Hematopoietic multipotent progenitor cell (in vitro differentiated cells): Measurements from ENCODE around the gene RCOR1. TPM values are rescaled to one million over a fixed set of nuclear protein-coding genes. Genes with fewer than 3 reads are reported as not detected.

Source experiments
- DNase-seq, 3 donors: peaks; one replicate each; pipeline ENCODE4 v3.0.0-alpha.2; 2011 to 2015; ENCODE audit warnings: low read depth in 2 of 3, low spot score in 2 of 3
- total RNA-seq: library from RNA; depleted of rRNA; stranded (reverse); fragments of >200 nt; gene quantifications from one replicate; pipeline ENCODE4 v1.2.3, GENCODE V29; 2012

Gene RCOR1
- total RNA-seq, 1 donor: 13.5 TPM

GRCh38 chr14:102699416-102700110, 107.1 kb downstream of the RCOR1 start:
- DNase-seq: no peak

GRCh38 chr14:102708494-102708893, 116.0 kb downstream of the RCOR1 start:
- DNase-seq: no peak

GRCh38 chr14:102711207-102711606, 118.8 kb downstream of the RCOR1 start:
- DNase-seq: no peak

- no peak for DNase-seq
Observed at GRCh38 chr14:102711946-102712345, 119.5 kb downstream of the RCOR1 start.

GRCh38 chr14:102717276-102717675, 124.8 kb downstream of the RCOR1 start:
- no peak for DNase-seq

- DNase-seq: no peak
Observed at GRCh38 chr14:102722646-102723045, 130.2 kb downstream of the RCOR1 start.

- DNase-seq: no peak
Observed at GRCh38 chr14:102723650-102724049, 131.2 kb downstream of the RCOR1 start.

- no peak for DNase-seq
Observed at GRCh38 chr14:102726191-102726949, 133.9 kb downstream of the RCOR1 start.

- no peak for DNase-seq
Observed at GRCh38 chr14:102727336-102728095, 135.1 kb downstream of the RCOR1 start.

GRCh38 chr14:102728501-102728900, 136.1 kb downstream of the RCOR1 start:
- DNase-seq: no peak

GRCh38 chr14:102729268-102729667, 136.8 kb downstream of the RCOR1 start:
- no peak for DNase-seq

- no peak for DNase-seq
Observed at GRCh38 chr14:102729825-102730224, 137.4 kb downstream of the RCOR1 start.

- no peak for DNase-seq
Observed at GRCh38 chr14:102731101-102731870, 138.8 kb downstream of the RCOR1 start.

GRCh38 chr14:102731871-102732800, 139.7 kb downstream of the RCOR1 start:
- DNase-seq: no peak

GRCh38 chr14:102732924-102733323, 140.5 kb downstream of the RCOR1 start:
- DNase-seq: no peak

GRCh38 chr14:102733326-102733725, 140.9 kb downstream of the RCOR1 start:
- DNase-seq: no peak

GRCh38 chr14:102734436-102734835, 142.0 kb downstream of the RCOR1 start:
- DNase-seq: no peak

- DNase-seq: no peak
Observed at GRCh38 chr14:102736956-102737355, 144.5 kb downstream of the RCOR1 start.
